Measurements from ENCODE around the gene SYN1. TPM values are rescaled to one million over a fixed set of nuclear protein-coding genes. Genes with fewer than 3 reads are reported as not detected.
"Not testable (repeated sequence)": the region's sequence is repeated elsewhere in the genome, so short reads cannot be mapped to it uniquely, and the experiment has no call there.

The SYN1 gene
- total RNA-seq, 2 experiments from 2014 or later = 0.83 to 1.3 TPM

- CTCF ChIA-PET = no interaction called here
- DNase-seq = no peak
Measured at GRCh38 chrX:47611489-47611888, 8.2 kb downstream of the SYN1 start.

GRCh38 chrX:47610511-47610910 is 9.1 kb downstream of the SYN1 start:
- Mint-ChIP-seq H3K27me3 (no peaks in the 10 kb centered on the region), H3K27ac (no peak overlapping the region), H3K4me1 (ENCODE audit: low read depth) (peaks cover 3% of the 10 kb centered on the region), H3K36me3 (no peaks in the 10 kb centered on the region), H3K4me3 (no peak overlapping the region), H3K9me3 (no peaks in the 10 kb centered on the region)
- DNase-seq = no peak
- POLR2A ChIA-PET = no interaction called here
- intact Hi-C loops (cut with micrococcal nuclease) = no loop called here
- CTCF ChIA-PET = no interaction called here

More at GRCh38 chrX:47611489-47611888, 8.2 kb downstream of the SYN1 start:
- intact Hi-C loops (cut with micrococcal nuclease) = no loop called here
- no peak overlapping the region for H3K27ac Mint-ChIP-seq
- no peak overlapping the region for H3K4me3 Mint-ChIP-seq
- H3K4me1 Mint-ChIP-seq (ENCODE audit: low read depth) = peaks cover 3% of the 10 kb centered on the region
- no peaks in the 10 kb centered on the region for H3K9me3 Mint-ChIP-seq
- H3K36me3 Mint-ChIP-seq = no peaks in the 10 kb centered on the region
- POLR2A ChIA-PET = no interaction called here
- no peaks in the 10 kb centered on the region for H3K27me3 Mint-ChIP-seq

- Mint-ChIP-seq H3K4me3 (no peak overlapping the region), H3K27ac (no peak overlapping the region), H3K9me3 (no peaks in the 10 kb centered on the region), H3K4me1 (ENCODE audit: low read depth) (peaks cover 3% of the 10 kb centered on the region), H3K27me3 (no peaks in the 10 kb centered on the region), H3K36me3 (no peaks in the 10 kb centered on the region)
- DNase-seq = no peak
- POLR2A ChIA-PET = interaction anchor here (0.6 kb wide), 1 partner anchor 122 kb away, joined by 3 read pairs; no protein-coding TSS in a partner anchor
- intact Hi-C loops (cut with micrococcal nuclease) = no loop called here
- CTCF ChIA-PET = interaction anchor here (0.8 kb wide), 1 partner anchor 19 kb away, joined by 3 read pairs; no protein-coding TSS in a partner anchor
Measured at GRCh38 chrX:47608130-47608810, 11.4 kb downstream of the SYN1 start.

- no peak for DNase-seq
- no peak overlapping the region for H3K27ac Mint-ChIP-seq
- CTCF ChIA-PET = no interaction called here
- H3K9me3 Mint-ChIP-seq = no peaks in the 10 kb centered on the region
- no peaks in the 10 kb centered on the region for H3K36me3 Mint-ChIP-seq
- no peaks in the 10 kb centered on the region for H3K27me3 Mint-ChIP-seq
- POLR2A ChIA-PET = no interaction called here
- intact Hi-C loops (cut with micrococcal nuclease) = no loop called here
- no peak overlapping the region for H3K4me3 Mint-ChIP-seq
- H3K4me1 Mint-ChIP-seq (ENCODE audit: low read depth) = peaks cover 3% of the 10 kb centered on the region
Measured at GRCh38 chrX:47607091-47607490, 12.6 kb downstream of the SYN1 start.

GRCh38 chrX:47605024-47605423 is 14.6 kb downstream of the SYN1 start:
- Mint-ChIP-seq H3K36me3 (no peaks in the 10 kb centered on the region), H3K4me1 (ENCODE audit: low read depth) (peaks cover 3% of the 10 kb centered on the region), H3K4me3 (no peak overlapping the region), H3K9me3 (peaks cover 3% of the 10 kb centered on the region), H3K27me3 (no peaks in the 10 kb centered on the region), H3K27ac (no peak overlapping the region)
- POLR2A ChIA-PET = no interaction called here
- intact Hi-C loops (cut with micrococcal nuclease) = no loop called here
- CTCF ChIA-PET = no interaction called here
- DNase-seq = no peak

- POLR2A ChIA-PET; H3K4me3 Mint-ChIP-seq; H3K27me3 Mint-ChIP-seq; H3K4me1 Mint-ChIP-seq (ENCODE audit: low read depth); CTCF ChIA-PET; H3K27ac Mint-ChIP-seq; DNase-seq; intact Hi-C loops (cut with micrococcal nuclease); H3K36me3 Mint-ChIP-seq; H3K9me3 Mint-ChIP-seq: not testable (repeated sequence)
Measured at GRCh38 chrX:47603125-47603524, 16.5 kb downstream of the SYN1 start.

- Mint-ChIP-seq H3K9me3 (peaks cover 19% of the 10 kb centered on the region), H3K27ac (no peak overlapping the region), H3K4me3 (no peak overlapping the region), H3K4me1 (ENCODE audit: low read depth) (peaks cover 9% of the 10 kb centered on the region), H3K27me3 (no peaks in the 10 kb centered on the region), H3K36me3 (peaks cover 8% of the 10 kb centered on the region)
- no peak for DNase-seq
- ChIA-PET CTCF (interaction anchor here (0.7 kb wide), 1 partner anchor 284 kb away, joined by 3 read pairs; no protein-coding TSS in a partner anchor), POLR2A (no interaction called here)
- intact Hi-C loops (cut with micrococcal nuclease) = no loop called here
Measured at GRCh38 chrX:47597222-47597621, 22.4 kb downstream of the SYN1 start.

- H3K36me3 Mint-ChIP-seq = peaks cover 8% of the 10 kb centered on the region
- H3K27me3 Mint-ChIP-seq = no peaks in the 10 kb centered on the region
- ChIA-PET POLR2A (no interaction called here), CTCF (no interaction called here)
- intact Hi-C loops (cut with micrococcal nuclease) = no loop called here
- no peak for DNase-seq
- H3K4me1 Mint-ChIP-seq (ENCODE audit: low read depth) = peaks cover 9% of the 10 kb centered on the region
- peak overlapping the region; percentile 51 for H3K27ac Mint-ChIP-seq
- H3K9me3 Mint-ChIP-seq = peaks cover 19% of the 10 kb centered on the region
- H3K4me3 Mint-ChIP-seq = no peak overlapping the region
Measured at GRCh38 chrX:47596256-47596655, 23.4 kb downstream of the SYN1 start.

- intact Hi-C loops (cut with micrococcal nuclease) = no loop called here
- CTCF ChIA-PET = no interaction called here
- Mint-ChIP-seq H3K4me3 (no peak overlapping the region), H3K27me3 (no peaks in the 10 kb centered on the region), H3K9me3 (peaks cover 19% of the 10 kb centered on the region), H3K27ac (peak overlapping the region; percentile 51), H3K36me3 (peaks cover 8% of the 10 kb centered on the region), H3K4me1 (ENCODE audit: low read depth) (peaks cover 9% of the 10 kb centered on the region)
- DNase-seq = no peak
- POLR2A ChIA-PET = no interaction called here
Measured at GRCh38 chrX:47595716-47596251, 23.9 kb downstream of the SYN1 start.

GRCh38 chrX:47593522-47593921 is 26.1 kb downstream of the SYN1 start:
- Mint-ChIP-seq H3K27me3 (no peaks in the 10 kb centered on the region), H3K9me3 (peaks cover 13% of the 10 kb centered on the region), H3K27ac (no peak overlapping the region), H3K4me1 (ENCODE audit: low read depth) (peaks cover 9% of the 10 kb centered on the region), H3K4me3 (no peak overlapping the region), H3K36me3 (peaks cover 8% of the 10 kb centered on the region)
- no peak for DNase-seq
- CTCF ChIA-PET = no interaction called here
- intact Hi-C loops (cut with micrococcal nuclease) = no loop called here
- POLR2A ChIA-PET = no interaction called here

- Mint-ChIP-seq H3K9me3 (peaks cover under 1% of the 10 kb centered on the region), H3K4me1 (ENCODE audit: low read depth) (peaks cover 5% of the 10 kb centered on the region), H3K4me3 (no peak overlapping the region), H3K36me3 (no peaks in the 10 kb centered on the region), H3K27me3 (no peaks in the 10 kb centered on the region), H3K27ac (no peak overlapping the region)
- no peak for DNase-seq
- intact Hi-C loops (cut with micrococcal nuclease) = no loop called here
- ChIA-PET CTCF (no interaction called here), POLR2A (no interaction called here)
Measured at GRCh38 chrX:47590984-47591383, 28.7 kb downstream of the SYN1 start.

- POLR2A ChIA-PET = no interaction called here
- no peak overlapping the region for H3K4me3 Mint-ChIP-seq
Measured at GRCh38 chrX:47587906-47588735, 31.5 kb downstream of the SYN1 start.

More at GRCh38 chrX:47587906-47588735, 31.5 kb downstream of the SYN1 start:
- H3K27ac Mint-ChIP-seq = no peak overlapping the region
- no peak for DNase-seq
- H3K4me1 Mint-ChIP-seq (ENCODE audit: low read depth) = peaks cover 9% of the 10 kb centered on the region
- no peaks in the 10 kb centered on the region for H3K9me3 Mint-ChIP-seq
- no peaks in the 10 kb centered on the region for H3K27me3 Mint-ChIP-seq
- intact Hi-C loops (cut with micrococcal nuclease) = no loop called here
- CTCF ChIA-PET = no interaction called here
- peaks cover 1% of the 10 kb centered on the region for H3K36me3 Mint-ChIP-seq

Data from activated CD4-positive, alpha-beta memory T cell treated with anti-CD3 and anti-CD28 coated beads for 36 hours (primary cell).